Measurements from ENCODE around the gene CUZD1.

DNA sequence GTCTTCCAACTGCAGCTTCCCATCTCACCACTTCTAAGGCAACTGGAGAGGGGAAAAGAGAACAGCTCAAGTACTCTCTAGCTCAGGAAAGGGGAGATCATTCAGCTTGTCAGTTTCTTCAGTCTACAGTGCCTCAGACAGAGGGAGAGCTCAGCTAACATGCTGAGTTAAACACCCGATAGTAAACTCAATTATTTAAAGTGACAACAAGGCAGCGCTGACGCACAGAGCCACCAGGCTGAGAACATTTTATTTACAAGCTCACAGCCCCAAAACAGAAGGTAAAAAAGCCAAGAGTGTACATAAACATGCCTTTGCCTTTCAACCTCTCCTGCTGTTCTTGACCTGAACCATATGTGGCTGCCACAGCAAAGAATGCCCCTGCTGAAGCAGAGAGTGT is 10.1 kb upstream of the CUZD1 start:
- TF ChIP-seq, protein P1, sequence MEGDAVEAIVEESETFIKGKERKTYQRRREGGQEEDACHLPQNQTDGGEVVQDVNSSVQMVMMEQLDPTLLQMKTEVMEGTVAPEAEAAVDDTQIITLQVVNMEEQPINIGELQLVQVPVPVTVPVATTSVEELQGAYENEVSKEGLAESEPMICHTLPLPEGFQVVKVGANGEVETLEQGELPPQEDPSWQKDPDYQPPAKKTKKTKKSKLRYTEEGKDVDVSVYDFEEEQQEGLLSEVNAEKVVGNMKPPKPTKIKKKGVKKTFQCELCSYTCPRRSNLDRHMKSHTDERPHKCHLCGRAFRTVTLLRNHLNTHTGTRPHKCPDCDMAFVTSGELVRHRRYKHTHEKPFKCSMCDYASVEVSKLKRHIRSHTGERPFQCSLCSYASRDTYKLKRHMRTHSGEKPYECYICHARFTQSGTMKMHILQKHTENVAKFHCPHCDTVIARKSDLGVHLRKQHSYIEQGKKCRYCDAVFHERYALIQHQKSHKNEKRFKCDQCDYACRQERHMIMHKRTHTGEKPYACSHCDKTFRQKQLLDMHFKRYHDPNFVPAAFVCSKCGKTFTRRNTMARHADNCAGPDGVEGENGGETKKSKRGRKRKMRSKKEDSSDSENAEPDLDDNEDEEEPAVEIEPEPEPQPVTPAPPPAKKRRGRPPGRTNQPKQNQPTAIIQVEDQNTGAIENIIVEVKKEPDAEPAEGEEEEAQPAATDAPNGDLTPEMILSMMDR (IDR thresholded peaks at IDR 0.05): no peak
- no peak for TF ChIP-seq EZH2 (IDR thresholded peaks at IDR 0.05)
